HS-5 (cell line): ENCODE results near the gene MICOS13.

Experiments used
- DNase-seq: peaks from one replicate; pipeline ENCODE4 v3.0.0-alpha.2; 2012; ENCODE audit warnings: low read depth

Gene MICOS13

DNA sequence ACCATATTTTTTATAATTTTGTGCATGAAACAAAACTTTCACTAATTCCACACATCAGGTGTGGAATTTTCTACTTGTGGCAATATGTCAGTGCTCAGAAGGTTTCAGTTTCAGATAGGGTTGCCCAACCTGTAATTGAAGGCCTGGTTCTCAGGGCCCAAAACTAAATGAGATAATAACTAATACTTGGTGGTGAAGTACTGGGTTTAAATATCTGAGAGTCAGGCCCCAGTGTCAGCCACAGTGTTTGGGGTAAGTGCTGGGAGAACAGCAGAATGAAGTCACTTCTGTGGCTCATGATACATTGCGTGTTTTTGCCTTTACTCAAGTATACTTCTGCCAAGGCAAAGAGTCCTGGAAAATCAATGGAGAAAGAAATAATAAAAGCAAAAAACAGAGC is 51.9 kb downstream of the MICOS13 start:
- DNase-seq, result no peak
